Measurements from ENCODE around the gene SELL.
"Not testable (repeated sequence)": the region's sequence is repeated elsewhere in the genome, so short reads cannot be mapped to it uniquely, and the experiment has no call there.

The SELL gene

GRCh38 chr1:169681140-169681539 is 30.3 kb downstream of the SELL start:
- TF ChIP-seq, protein P1, sequence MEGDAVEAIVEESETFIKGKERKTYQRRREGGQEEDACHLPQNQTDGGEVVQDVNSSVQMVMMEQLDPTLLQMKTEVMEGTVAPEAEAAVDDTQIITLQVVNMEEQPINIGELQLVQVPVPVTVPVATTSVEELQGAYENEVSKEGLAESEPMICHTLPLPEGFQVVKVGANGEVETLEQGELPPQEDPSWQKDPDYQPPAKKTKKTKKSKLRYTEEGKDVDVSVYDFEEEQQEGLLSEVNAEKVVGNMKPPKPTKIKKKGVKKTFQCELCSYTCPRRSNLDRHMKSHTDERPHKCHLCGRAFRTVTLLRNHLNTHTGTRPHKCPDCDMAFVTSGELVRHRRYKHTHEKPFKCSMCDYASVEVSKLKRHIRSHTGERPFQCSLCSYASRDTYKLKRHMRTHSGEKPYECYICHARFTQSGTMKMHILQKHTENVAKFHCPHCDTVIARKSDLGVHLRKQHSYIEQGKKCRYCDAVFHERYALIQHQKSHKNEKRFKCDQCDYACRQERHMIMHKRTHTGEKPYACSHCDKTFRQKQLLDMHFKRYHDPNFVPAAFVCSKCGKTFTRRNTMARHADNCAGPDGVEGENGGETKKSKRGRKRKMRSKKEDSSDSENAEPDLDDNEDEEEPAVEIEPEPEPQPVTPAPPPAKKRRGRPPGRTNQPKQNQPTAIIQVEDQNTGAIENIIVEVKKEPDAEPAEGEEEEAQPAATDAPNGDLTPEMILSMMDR (IDR thresholded peaks at IDR 0.05; ENCODE audit: extremely low read depth, missing control alignments): no peak

DNA sequence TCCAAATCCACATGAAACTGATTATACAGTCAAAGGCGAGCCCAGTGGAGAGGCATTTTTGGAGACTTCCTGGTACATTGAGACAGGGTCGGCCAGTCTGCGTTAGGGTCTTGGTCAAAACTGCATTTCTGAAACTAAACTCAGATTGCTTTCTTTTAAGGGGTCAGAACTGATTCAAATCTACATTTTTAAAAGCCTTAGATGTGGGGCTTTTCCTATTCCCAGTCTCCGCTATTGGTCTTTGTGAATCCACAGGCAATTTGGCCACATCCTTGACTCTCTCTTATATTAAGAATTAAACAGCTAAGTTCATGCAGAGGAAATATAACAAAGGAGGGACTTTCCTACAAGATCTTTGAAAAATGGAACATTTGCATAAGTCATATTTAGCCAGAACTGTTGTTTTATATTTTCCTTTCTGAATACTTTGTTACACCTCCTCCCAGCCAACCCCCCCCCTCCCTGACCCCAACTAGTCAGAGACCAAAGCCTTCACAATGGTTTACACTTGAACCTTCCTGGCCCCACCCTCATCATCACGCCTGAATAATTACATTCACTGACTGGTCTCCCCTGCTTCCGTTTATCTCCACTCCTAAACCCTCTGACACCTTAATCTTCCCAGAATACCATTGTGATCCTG is 30.9 kb downstream of the SELL start:
- TF ChIP-seq, protein P1 (IDR thresholded peaks at IDR 0.05; ENCODE audit: extremely low read depth, missing control alignments): no peak
- DNase-seq (ENCODE audit: low spot score): peak; percentile 56

More at GRCh38 chr1:169681140-169681539, 30.3 kb downstream of the SELL start:
- no peak for DNase-seq (ENCODE audit: low spot score)

- DNase-seq (ENCODE audit: low spot score): no peak
- TF ChIP-seq, protein P1 (IDR thresholded peaks at IDR 0.05; ENCODE audit: extremely low read depth, missing control alignments): no peak
These were observed 31.7 kb downstream of the SELL start for GRCh38 chr1:169679692-169680091.

GRCh38 chr1:169676001-169676400 is 35.4 kb downstream of the SELL start:
- TF ChIP-seq, protein P1 (IDR thresholded peaks at IDR 0.05; ENCODE audit: extremely low read depth, missing control alignments): no peak
- no peak for DNase-seq (ENCODE audit: low spot score)

- no peak for DNase-seq (ENCODE audit: low spot score)
- TF ChIP-seq, protein P1 (IDR thresholded peaks at IDR 0.05; ENCODE audit: extremely low read depth, missing control alignments): no peak
These were observed 40.6 kb downstream of the SELL start for GRCh38 chr1:169670836-169671235.

- not testable (repeated sequence) for DNase-seq (ENCODE audit: low spot score)
These were observed 41.2 kb downstream of the SELL start for GRCh38 chr1:169670244-169670643.

DNA sequence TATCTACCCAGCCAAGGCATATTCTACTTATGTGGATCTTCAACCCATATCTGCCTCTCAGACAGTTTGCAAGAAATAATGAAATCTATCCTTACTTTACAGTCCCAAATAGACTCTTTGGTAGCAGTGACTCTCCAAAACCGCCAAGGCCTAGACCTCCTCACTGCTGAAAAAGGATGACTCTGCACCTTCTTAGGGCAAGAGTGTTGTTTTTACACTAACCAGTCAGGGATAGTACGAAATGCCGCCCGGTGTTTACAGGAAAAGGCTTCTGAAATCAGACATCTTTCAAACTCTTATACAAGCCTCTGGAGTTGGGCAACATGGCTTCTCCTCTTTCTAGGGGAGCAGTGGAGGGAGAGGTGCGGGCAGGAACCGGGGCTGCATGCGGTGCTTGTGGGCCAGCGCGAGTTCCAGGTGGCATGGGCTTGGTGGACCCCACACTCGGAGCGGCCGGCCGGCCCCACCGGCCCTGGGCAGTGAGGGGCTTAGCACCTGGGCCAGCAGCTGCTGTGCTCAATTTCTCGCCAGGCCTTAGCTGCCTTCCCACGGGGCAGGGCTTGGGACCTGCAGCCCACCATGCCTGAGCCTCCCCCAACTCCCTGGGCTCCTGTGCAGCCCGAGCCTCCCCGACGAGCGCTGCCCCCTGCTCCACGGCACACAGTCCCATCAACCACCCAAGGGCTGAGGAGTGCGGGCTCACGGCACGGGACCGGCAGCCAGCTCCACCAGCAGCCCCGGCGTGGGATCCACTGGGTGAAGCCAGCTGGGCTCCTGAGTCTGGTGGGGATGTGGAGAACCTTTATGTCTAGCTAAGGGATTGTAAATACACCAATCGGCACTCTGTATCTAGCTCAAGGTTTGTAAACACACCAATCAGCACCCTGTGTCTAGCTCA is 43.5 kb downstream of the SELL start:
- not testable (repeated sequence) for DNase-seq (ENCODE audit: low spot score)

DNA sequence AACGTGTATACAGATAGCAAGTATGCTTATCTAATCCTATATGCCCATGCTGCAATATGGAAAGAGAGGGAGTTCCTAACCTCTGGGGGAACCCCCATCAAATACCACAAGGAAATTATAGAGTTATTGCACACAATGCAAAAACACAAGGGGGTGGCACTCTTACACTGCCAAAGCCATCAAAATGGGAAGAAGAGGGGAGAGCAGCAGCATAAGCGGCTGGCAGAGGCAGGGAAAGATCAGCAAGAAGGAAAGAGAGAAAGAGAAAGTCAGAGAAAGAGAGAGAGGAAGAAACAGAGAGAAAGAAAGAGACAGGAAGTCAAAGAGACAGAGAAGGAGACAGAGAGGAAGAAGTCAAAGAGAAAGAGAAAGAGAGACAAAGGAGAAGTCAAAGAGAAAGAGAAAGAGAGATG is 44.2 kb downstream of the SELL start:
- not testable (repeated sequence) for DNase-seq (ENCODE audit: low spot score)

GRCh38 chr1:169662680-169663079 is 48.7 kb downstream of the SELL start:
- DNase-seq (ENCODE audit: low spot score): not testable (repeated sequence)

- not testable (repeated sequence) for DNase-seq (ENCODE audit: low spot score)
These were observed 50.4 kb downstream of the SELL start for GRCh38 chr1:169661066-169661465.

- DNase-seq (ENCODE audit: low spot score): not testable (repeated sequence)
These were observed 52.6 kb downstream of the SELL start for GRCh38 chr1:169658777-169659176.
